Thymus (tissue), 11 donors: ENCODE results near the gene CLCNKA. TPM values are rescaled to one million over a fixed set of nuclear protein-coding genes. Genes with fewer than 3 reads are reported as not detected.

Experiments used
- DNase-seq, 9 donors: peaks; one replicate each; pipeline ENCODE4 v3.0.0-alpha.2; 2013; ENCODE audit warnings: low spot score in 9 of 9, low read depth in 6 of 9, missing footprints in 1 of 9
- H3K27ac ChIP-seq, 2 donors: one replicate each; pipeline ENCODE4 v1.5.1; 2013; ENCODE audit warnings: control low read depth in 1 of 2, low read depth in 1 of 2, low read length in 1 of 2, mild to moderate bottlenecking in 1 of 2, moderate library complexity in 1 of 2
- H3K27me3 ChIP-seq, 2 donors: one replicate each; pipeline ENCODE4 v1.5.1; 2013; ENCODE audit warnings: low read length in 1 of 2; ENCODE audit not compliant: control insufficient read depth in 2 of 2, insufficient read depth in 1 of 2
- H3K36me3 ChIP-seq, 2 donors: one replicate each; pipeline ENCODE4 v1.5.1; 2013; ENCODE audit warnings: low read length in 1 of 2, mild to moderate bottlenecking in 1 of 2, moderate library complexity in 1 of 2; ENCODE audit not compliant: control insufficient read depth in 2 of 2, insufficient read depth in 2 of 2
- H3K4me1 ChIP-seq, 2 donors: one replicate each; pipeline ENCODE4 v1.5.1; 2013; ENCODE audit warnings: low read length in 2 of 2; ENCODE audit not compliant: control insufficient read depth in 2 of 2, insufficient read depth in 2 of 2
- H3K4me3 ChIP-seq, 2 donors: one replicate each; pipeline ENCODE4 v1.5.1; 2013; ENCODE audit warnings: low read length in 2 of 2, control low read depth in 1 of 2, mild to moderate bottlenecking in 1 of 2
- H3K9me3 ChIP-seq, 2 donors: one replicate each; pipeline ENCODE4 v1.5.1; 2013; ENCODE audit warnings: low read length in 1 of 2, mild to moderate bottlenecking in 1 of 2; ENCODE audit not compliant: control insufficient read depth in 2 of 2, insufficient read depth in 1 of 2
- WGBS: extraction: QIAGEN DNeasy Blood & Tissue Kit; methylation state at CpG from one replicate; pipeline ENCODE4 v1.1.7; 2013; 5-methylcytosine and 5-hydroxymethylcytosine counted together
- polyA plus RNA-seq: library from polyadenylated mRNA; stranded (reverse); fragments of 200-250 nt; gene quantifications from one replicate; pipeline ENCODE4 v1.2.3, GENCODE V29; 2013
- total RNA-seq: library from RNA; stranded (reverse); fragments of 120-200 nt; gene quantifications from one replicate; pipeline ENCODE4 v1.2.4, GENCODE V29; 2013
- donor health status: healthy.

CLCNKA gene
- total and polyA plus RNA-seq, 2 donors = under 0.01 to 0.30 TPM

DNA sequence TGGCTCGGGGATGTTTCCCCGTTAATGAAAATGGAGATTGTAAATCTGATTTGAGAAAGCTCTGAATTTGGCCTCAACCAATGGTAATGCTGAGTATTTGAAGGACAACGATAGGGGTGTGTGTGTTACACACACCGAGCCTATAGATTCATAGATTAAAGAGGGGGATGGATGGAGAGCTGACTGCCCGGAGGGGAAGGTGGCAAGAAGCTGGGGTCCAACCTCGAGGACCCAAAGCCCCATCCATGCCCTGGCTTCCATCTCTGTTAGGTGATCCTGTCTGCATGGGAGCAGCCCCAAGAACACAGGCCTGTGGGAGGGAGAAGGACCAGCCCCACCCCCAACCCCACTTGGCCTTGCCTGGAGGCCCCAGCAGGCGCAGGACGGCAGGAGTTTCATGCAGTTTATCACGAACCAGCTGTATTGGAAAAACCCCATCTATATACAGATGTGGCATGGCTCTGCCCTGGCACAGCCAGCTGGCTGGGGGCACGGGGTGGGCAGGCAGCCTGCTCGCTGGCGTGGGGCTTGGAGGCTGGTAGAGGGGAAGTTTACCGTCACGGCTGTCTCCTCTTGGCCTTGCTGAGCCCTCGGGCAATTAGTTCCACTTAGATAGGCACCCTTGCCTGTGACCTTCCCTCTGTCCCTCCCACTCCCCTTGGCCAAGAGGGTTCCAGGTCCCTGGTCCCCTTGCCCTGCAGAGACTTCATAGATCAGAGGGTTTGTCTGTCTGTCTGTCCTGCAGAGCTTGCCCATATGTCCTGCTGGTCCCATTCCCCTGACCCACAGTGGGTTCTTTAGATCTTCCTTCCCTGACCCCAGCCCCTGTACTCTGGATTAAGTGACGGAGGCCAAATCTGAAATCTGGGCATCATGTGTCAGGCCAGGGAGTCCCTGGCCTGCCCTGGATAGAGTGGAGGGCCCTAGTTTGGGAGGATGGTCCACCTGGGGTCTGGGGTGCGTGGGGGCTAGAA lies 7.0 kb upstream of the CLCNKA start:
- H3K27me3 ChIP-seq = peaks cover 18 to 55% of the 10 kb centered on the region in 2 donors
- no peak overlapping the region for H3K4me3 ChIP-seq
- H3K27ac ChIP-seq = no peak overlapping the region
- DNase-seq = no peak
- H3K36me3 ChIP-seq = no peaks in the 10 kb centered on the region
- H3K9me3 ChIP-seq = no peaks in the 10 kb centered on the region
- H3K4me1 ChIP-seq = peaks cover 0 to 4% of the 10 kb centered on the region in 2 donors
- WGBS = 82% methylated on average over 17 of the region's 17 CpGs

DNA sequence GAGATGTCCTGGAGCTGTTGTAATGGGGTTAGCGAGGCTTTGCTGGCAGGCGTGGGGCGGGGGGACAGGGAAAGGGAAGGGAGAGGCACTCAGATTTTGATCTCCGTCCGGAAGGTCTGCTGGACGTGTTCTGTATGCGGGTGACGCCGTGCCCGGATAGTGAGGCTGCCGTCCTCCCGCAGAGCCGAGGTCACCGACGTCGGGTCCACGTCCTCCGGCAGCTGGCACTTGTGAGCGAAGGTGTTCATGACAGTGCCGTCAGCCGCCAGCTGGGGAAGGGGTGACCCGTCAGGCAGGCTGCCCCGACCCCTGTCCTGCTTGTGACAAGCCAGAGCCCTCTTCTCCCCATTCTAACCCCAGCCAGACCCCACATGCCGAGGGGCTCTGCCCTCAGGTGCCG lies 6.3 kb upstream of the CLCNKA start:
- Histone ChIP-seq H3K4me1 (peaks cover 0 to 4% of the 10 kb centered on the region in 2 donors), H3K36me3 (no peaks in the 10 kb centered on the region), H3K4me3 (no peak overlapping the region), H3K27ac (no peak overlapping the region), H3K9me3 (no peaks in the 10 kb centered on the region), H3K27me3 (peaks cover 18 to 56% of the 10 kb centered on the region in 2 donors)
- WGBS = 98% methylated on average over 25 of the region's 25 CpGs
- no peak for DNase-seq

GRCh38 chr1:16015960-16016901 lies 5.6 kb upstream of the CLCNKA start:
- H3K36me3 ChIP-seq = no peaks in the 10 kb centered on the region
- no peak for DNase-seq
- no peak overlapping the region for H3K27ac ChIP-seq
- peaks cover 0 to 4% of the 10 kb centered on the region in 2 donors for H3K4me1 ChIP-seq
- H3K9me3 ChIP-seq = no peaks in the 10 kb centered on the region
- H3K4me3 ChIP-seq = no peak overlapping the region
- peaks cover 18 to 56% of the 10 kb centered on the region in 2 donors for H3K27me3 ChIP-seq
- WGBS = 91% methylated on average over 23 of the region's 23 CpGs

DNA sequence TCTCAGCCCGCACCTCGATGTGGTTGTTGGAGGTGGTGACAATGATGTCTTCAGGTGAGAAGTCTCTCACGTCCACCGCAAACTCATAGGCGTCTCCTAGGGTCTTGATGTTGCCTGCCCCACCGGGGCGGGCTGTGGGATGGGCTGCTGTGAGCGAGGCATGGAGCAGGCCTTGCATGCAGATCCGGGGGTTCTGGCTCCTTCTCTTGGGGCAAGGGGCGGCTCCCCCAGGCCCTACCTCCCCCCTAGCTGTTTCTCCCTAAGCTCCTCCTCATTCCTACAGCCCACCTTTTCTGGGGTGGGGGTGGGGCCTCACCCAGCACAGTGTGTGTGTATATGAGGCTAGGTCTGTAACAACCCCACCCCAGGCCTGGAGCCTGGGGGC lies 4.8 kb upstream of the CLCNKA start:
- Histone ChIP-seq H3K27me3 (peaks cover 16 to 56% of the 10 kb centered on the region in 2 donors), H3K4me3 (no peak overlapping the region), H3K9me3 (no peaks in the 10 kb centered on the region), H3K27ac (no peak overlapping the region), H3K4me1 (peaks cover 0 to 4% of the 10 kb centered on the region in 2 donors), H3K36me3 (no peaks in the 10 kb centered on the region)
- WGBS = 92% methylated on average over 10 of the region's 10 CpGs
- no peak for DNase-seq

DNA sequence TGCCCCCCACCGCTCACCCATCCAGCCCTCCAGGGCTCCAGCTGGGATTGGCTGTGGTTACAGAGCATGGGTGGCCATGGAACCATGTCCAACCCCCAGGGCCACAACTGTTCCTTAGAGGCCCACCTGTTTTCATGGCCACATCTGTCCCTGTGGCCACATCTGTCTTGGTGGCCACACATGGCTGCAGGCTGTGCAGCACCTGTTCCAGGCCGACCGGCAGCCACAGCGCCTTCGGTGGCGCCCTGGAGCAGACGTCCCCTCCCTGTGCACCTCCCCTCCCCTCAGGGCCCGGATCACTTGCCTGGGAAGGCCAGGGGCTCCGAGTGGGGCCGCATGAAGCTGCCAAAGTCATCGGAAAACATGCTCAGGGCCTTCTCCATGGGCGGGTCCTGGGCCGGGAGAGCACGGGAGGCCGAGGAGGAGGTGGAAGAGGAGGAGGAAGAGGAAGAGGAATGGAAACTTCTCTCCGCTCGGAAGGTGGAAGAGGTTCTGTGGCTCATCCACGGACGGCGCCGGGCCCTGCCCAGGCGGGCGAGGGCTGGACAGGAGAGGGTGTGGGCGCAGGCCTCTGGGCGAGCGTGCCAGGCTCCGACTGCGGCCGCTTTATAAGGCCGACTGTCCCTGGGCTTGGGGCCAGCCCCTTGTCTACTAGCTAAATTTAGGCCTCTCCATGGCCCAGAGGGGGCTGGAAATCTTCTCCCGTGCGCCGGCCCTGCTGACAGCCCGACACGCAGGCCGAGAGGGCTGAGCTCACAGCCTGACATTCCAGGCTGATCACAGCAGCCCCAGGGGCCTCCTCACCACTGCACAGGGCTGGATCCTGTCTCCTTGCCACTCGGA lies 4.2 kb upstream of the CLCNKA start, which contains the start of gene HSPB7:
Gene HSPB7, minus strand, starts transcription at position 583 of the 843 bp plus-strand sequence. Its CDS starts 80 bp downstream, at position 503.
- no peak for DNase-seq
- WGBS = 88% methylated on average over 37 of the region's 37 CpGs
- peaks cover 0 to under 1% of the 10 kb centered on the region in 2 donors for H3K4me1 ChIP-seq

DNA sequence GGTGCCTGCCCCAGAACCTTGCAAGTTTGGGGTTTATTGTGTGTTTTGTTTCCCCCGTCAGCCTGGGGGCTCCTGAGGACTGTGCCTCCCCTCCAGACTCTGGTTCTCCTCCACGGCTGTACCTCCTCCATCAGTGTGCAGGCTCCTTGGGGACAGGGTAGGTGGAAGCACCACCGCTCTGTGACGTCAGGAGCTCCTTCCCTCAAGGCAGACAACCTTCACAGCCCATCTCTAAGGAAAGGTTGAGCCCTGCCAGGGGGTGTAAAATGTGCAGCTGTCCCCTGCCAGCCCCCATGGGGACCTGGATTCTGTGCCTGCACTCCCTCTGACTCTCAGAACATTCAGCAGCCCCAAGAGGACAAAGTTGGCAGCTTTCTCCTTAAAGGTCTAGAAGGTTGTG lies 3.5 kb upstream of the CLCNKA start:
- H3K36me3 ChIP-seq = no peaks in the 10 kb centered on the region
- WGBS = 82% methylated on average over 4 of the region's 4 CpGs
- H3K27ac ChIP-seq = no peak overlapping the region
- DNase-seq = no peak
- H3K4me3 ChIP-seq = no peak overlapping the region
- H3K27me3 ChIP-seq = peaks cover 4 to 52% of the 10 kb centered on the region in 2 donors
- H3K4me1 ChIP-seq = no peaks in the 10 kb centered on the region
- no peaks in the 10 kb centered on the region for H3K9me3 ChIP-seq

More for the DNA sequence above, 4.2 kb upstream of the CLCNKA start, which contains the start of gene HSPB7:
- Histone ChIP-seq H3K36me3 (no peaks in the 10 kb centered on the region), H3K27ac (no peak within 1 kb of the TSS), H3K9me3 (no peaks in the 10 kb centered on the region), H3K4me3 (no peak within 1 kb of the TSS), H3K27me3 (peaks cover 10 to 53% of the 10 kb centered on the region in 2 donors)

DNA sequence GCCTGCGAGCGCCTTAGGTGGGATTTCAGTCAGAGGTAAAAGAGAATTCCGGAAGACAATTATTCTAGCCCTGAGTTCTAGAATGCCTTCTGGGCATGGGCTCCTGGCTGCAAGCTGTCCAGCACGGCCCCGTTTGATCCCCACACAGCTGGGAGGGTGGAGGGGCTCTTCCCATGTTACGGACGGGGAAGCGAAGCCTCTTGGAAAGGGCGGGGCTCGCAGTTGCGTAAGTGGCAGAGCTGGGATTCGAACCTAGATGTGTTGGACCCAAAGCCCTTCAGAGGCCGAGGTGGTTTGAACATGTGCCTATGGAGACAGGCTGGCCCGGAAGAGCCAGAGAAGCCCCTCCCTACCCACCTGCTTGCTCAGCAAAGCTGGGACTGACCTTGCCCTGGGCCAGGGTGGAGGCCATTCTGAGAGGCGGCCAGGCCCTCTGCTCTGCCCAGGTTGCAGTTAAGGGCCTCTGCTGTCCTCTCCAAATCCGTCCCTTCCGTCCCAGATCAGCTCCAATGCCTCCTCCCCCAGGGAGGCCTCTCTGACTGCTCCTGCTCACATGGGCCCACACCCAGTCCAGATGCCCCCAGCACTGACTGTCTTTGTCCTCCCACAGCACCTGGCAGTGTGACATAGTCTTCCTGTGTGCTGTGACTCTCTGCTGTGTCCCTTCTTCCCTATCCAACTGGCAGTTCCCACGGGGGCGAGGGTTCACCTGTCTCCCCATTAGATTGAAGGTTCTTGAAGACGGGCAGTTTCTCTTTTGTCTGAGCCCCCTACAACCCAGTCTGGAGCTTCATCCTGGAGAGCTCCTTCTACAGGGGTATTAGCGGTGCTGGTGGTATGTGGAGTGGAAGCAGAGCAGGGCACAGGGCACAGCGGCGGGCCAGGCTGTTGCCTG lies 2.8 kb upstream of the CLCNKA start:
- H3K27me3 ChIP-seq = peaks cover 0 to 47% of the 10 kb centered on the region in 2 donors
- H3K4me1 ChIP-seq = no peaks in the 10 kb centered on the region
- H3K27ac ChIP-seq = no peak overlapping the region
- no peak overlapping the region for H3K4me3 ChIP-seq
- no peaks in the 10 kb centered on the region for H3K9me3 ChIP-seq
- no peaks in the 10 kb centered on the region for H3K36me3 ChIP-seq
- WGBS = 92% methylated on average over 23 of the region's 23 CpGs
- no peak for DNase-seq
